Keratinocyte (primary cell): Measurements from ENCODE around the gene BLNK. TPM values are rescaled to one million over a fixed set of nuclear protein-coding genes. Genes with fewer than 3 reads are reported as not detected.
"Not testable (repeated sequence)": the region's sequence is repeated elsewhere in the genome, so short reads cannot be mapped to it uniquely, and the experiment has no call there.

Experiments
- DNase-seq: peaks from one replicate; pipeline ENCODE4 v3.0.0-alpha.2; 2011; ENCODE audit warnings: low read depth, missing footprints, low spot score
- FAIRE-seq: peaks from 2 replicates; lab custom pipeline; 2011; peaks lifted over from hg19 to GRCh38; lab: Jason Lieb, UNC
- H2AFZ ChIP-seq: 2 replicates; pipeline ENCODE4 v1.6.0; 2012; ENCODE audit warnings: low read length, control low read depth, inconsistent platforms; ENCODE audit not compliant: control insufficient read depth
- H3K27ac ChIP-seq: 2 replicates; pipeline ENCODE4 v1.5.1; 2011; ENCODE audit warnings: low read length; ENCODE audit not compliant: control insufficient read depth, insufficient read depth
- H3K27me3 ChIP-seq: 3 replicates; pipeline ENCODE4 v1.6.0; 2011; ENCODE audit warnings: low read length; ENCODE audit not compliant: control insufficient read depth, insufficient read depth; ENCODE audit errors: extremely low read depth
- H3K36me3 ChIP-seq, 2 experiments: 2 replicates in 1 of 2; 3 replicates in 1 of 2; pipeline ENCODE4 v1.5.1; 2011; ENCODE audit warnings: low read length in 2 of 2, mild to moderate bottlenecking in 1 of 2; ENCODE audit not compliant: control insufficient read depth in 2 of 2, insufficient read depth in 2 of 2; ENCODE audit errors: extremely low read depth in 1 of 2
- H3K4me1 ChIP-seq: 3 replicates; pipeline ENCODE4 v1.5.1; 2011; ENCODE audit warnings: low read length; ENCODE audit not compliant: control insufficient read depth, insufficient read depth; ENCODE audit errors: extremely low read depth
- H3K4me2 ChIP-seq: 3 replicates; pipeline ENCODE4 v1.6.0; 2011; ENCODE audit warnings: low read depth, low read length; ENCODE audit not compliant: control insufficient read depth, insufficient read depth; ENCODE audit errors: extremely low read depth
- H3K4me3 ChIP-seq, 3 experiments: fragments of 200-600 bp in 1 of 3; sonication (generic) in 1 of 3; 2 replicates in 2 of 3; 3 replicates in 1 of 3; pipeline ENCODE4 v1.5.1; 2011 to 2016; ENCODE audit warnings: low read length in 3 of 3, mild to moderate bottlenecking in 3 of 3, control low read depth in 2 of 3, inconsistent platforms in 1 of 3, low read depth in 1 of 3, mixed read lengths in 1 of 3, mixed run types in 1 of 3, moderate library complexity in 1 of 3; ENCODE audit not compliant: control insufficient read depth in 2 of 3, insufficient read depth in 2 of 3; ENCODE audit errors: extremely low read depth in 1 of 3
- H3K79me2 ChIP-seq: 2 replicates; pipeline ENCODE4 v1.6.0; 2012; ENCODE audit warnings: low read length; ENCODE audit not compliant: control insufficient read depth, insufficient read depth
- H3K9ac ChIP-seq: 3 replicates; pipeline ENCODE4 v1.6.0; 2011; ENCODE audit warnings: low read length; ENCODE audit not compliant: control insufficient read depth, insufficient read depth; ENCODE audit errors: extremely low read depth
- H3K9me1 ChIP-seq: 3 replicates; pipeline ENCODE4 v1.6.0; 2011; ENCODE audit warnings: low read length; ENCODE audit not compliant: control insufficient read depth, insufficient read depth; ENCODE audit errors: extremely low read depth
- H3K9me3 ChIP-seq: 2 replicates; pipeline ENCODE4 v1.5.1; 2012; ENCODE audit warnings: low read depth, low read length; ENCODE audit not compliant: control insufficient read depth
- H4K20me1 ChIP-seq: 3 replicates; pipeline ENCODE4 v1.6.0; 2011; ENCODE audit warnings: low read length; ENCODE audit not compliant: control insufficient read depth, insufficient read depth; ENCODE audit errors: extremely low read depth
- EZH2 ChIP-seq: IDR thresholded peaks from one replicate; pipeline ENCODE4 v1.6.1; 2012; ENCODE audit warnings: inconsistent platforms, mild to moderate bottlenecking, low read length, moderate library complexity
- dilution Hi-C: fragments of 300-500 bp; cut with MboI; formaldehyde crosslinking; loops from one replicate; pipeline ENCODE4 v1.7.0; 2020; ENCODE audit warnings: low sequenced_read_pairs; ENCODE audit not compliant: extremely low pct_ligation_motif_present
- polyA plus RNA-seq, 5 experiments: library from polyadenylated mRNA; depleted of rRNA in 3 of 5; stranded (reverse) in 3 of 5; stranded (forward) in 1 of 5; unstranded in 1 of 5; fragments of >200 nt; gene quantifications; 1 replicate in 1 of 5; 2 replicates in 3 of 5; 3 replicates in 1 of 5; pipeline versions ENCODE4 v1.2.1 to v1.2.3, GENCODE V29; 2011 to 2012; ENCODE audit warnings: missing spikeins in 2 of 5, low read depth in 1 of 5, low replicate concordance in 1 of 5
- TF ChIP-seq, protein P1 (sequence below), 3 experiments: IDR thresholded peaks in 1 of 3; conservative IDR thresholded peaks in 1 of 3; optimal IDR thresholded peaks in 1 of 3; 2 replicates in 2 of 3; 3 replicates in 1 of 3; pipeline versions ENCODE3 to v1.5.1; 2011; ENCODE audit warnings: low read length in 3 of 3, mild to moderate bottlenecking in 3 of 3, moderate library complexity in 2 of 3, control low read depth in 1 of 3, inconsistent platforms in 1 of 3; ENCODE audit not compliant: insufficient read depth in 2 of 3; ENCODE audit errors: extremely low read depth in 1 of 3

Gene BLNK
- polyA plus RNA-seq, 1 donor (not counting 4 experiments of a cell fraction or from before 2014, with no cell fraction given): 2.2 TPM

- Histone ChIP-seq H3K4me1 (no peaks in the 10 kb centered on the region), H3K36me3 (no peaks in the 10 kb centered on the region), H3K27ac (no peak overlapping the region), H2AFZ (no peak overlapping the region), H3K4me2 (no peak overlapping the region), H3K9ac (no peak overlapping the region), H3K9me3 (no peaks in the 10 kb centered on the region), H3K4me3 (no peak overlapping the region), H3K27me3 (no peaks in the 10 kb centered on the region), H3K79me2 (no peaks in the 10 kb centered on the region), H3K9me1 (no peaks in the 10 kb centered on the region), H4K20me1 (no peaks in the 10 kb centered on the region)
- DNase-seq (no peak), FAIRE-seq (no peak)
- dilution Hi-C loops: no loop called here
- no peak for TF ChIP-seq EZH2
- TF ChIP-seq, protein P1, sequence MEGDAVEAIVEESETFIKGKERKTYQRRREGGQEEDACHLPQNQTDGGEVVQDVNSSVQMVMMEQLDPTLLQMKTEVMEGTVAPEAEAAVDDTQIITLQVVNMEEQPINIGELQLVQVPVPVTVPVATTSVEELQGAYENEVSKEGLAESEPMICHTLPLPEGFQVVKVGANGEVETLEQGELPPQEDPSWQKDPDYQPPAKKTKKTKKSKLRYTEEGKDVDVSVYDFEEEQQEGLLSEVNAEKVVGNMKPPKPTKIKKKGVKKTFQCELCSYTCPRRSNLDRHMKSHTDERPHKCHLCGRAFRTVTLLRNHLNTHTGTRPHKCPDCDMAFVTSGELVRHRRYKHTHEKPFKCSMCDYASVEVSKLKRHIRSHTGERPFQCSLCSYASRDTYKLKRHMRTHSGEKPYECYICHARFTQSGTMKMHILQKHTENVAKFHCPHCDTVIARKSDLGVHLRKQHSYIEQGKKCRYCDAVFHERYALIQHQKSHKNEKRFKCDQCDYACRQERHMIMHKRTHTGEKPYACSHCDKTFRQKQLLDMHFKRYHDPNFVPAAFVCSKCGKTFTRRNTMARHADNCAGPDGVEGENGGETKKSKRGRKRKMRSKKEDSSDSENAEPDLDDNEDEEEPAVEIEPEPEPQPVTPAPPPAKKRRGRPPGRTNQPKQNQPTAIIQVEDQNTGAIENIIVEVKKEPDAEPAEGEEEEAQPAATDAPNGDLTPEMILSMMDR (optimal IDR thresholded peaks at IDR 0.05 in 1 of 3, IDR thresholded peaks at IDR 0.05 in 1 of 3, conservative IDR thresholded peaks at IDR 0.05 in 1 of 3; ENCODE audit: extremely low read depth in 1 of 3, insufficient read depth in 2 of 3, low read length in 3 of 3): no peak
These were observed 65.8 kb downstream of the BLNK start for GRCh38 chr10:96205580-96205979.

DNA sequence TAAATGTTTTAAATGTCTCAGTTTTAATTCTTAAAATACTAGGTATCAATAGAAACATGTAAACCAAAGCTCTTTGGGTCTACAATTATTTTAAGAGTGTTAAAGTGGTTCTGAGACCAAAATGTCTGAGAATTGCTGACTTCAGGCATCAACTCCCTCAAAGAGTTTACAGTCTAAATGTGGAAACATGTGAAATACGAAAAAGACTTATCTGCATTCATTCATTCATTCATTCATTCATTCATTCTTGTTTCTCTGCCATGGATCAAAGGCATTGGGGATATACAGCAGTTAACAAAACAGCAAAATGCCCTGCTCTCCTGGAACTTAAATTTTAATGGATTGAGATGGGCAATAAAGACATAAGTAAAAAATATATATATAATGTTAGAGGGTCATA lies 69.8 kb downstream of the BLNK start:
- dilution Hi-C loops: no loop called here
- DNase-seq (no peak), FAIRE-seq (no peak)
- no peak overlapping the region for H2AFZ ChIP-seq
- no peaks in the 10 kb centered on the region for H3K36me3 ChIP-seq
- H3K9me3 ChIP-seq: no peaks in the 10 kb centered on the region
- TF ChIP-seq, protein P1 (optimal IDR thresholded peaks at IDR 0.05 in 1 of 3, IDR thresholded peaks at IDR 0.05 in 1 of 3, conservative IDR thresholded peaks at IDR 0.05 in 1 of 3; ENCODE audit: extremely low read depth in 1 of 3, insufficient read depth in 2 of 3, low read length in 3 of 3): no peak
- TF ChIP-seq EZH2: no peak
- no peak overlapping the region for H3K4me2 ChIP-seq
- H3K27ac ChIP-seq: no peak overlapping the region
- no peaks in the 10 kb centered on the region for H3K4me1 ChIP-seq
- no peaks in the 10 kb centered on the region for H4K20me1 ChIP-seq
- H3K27me3 ChIP-seq: no peaks in the 10 kb centered on the region
- no peak overlapping the region for H3K4me3 ChIP-seq
- H3K79me2 ChIP-seq: no peaks in the 10 kb centered on the region
- no peak overlapping the region for H3K9ac ChIP-seq
- H3K9me1 ChIP-seq: no peaks in the 10 kb centered on the region

- H3K9me1 ChIP-seq, H3K36me3 ChIP-seq, DNase-seq, dilution Hi-C loops, H3K9me3 ChIP-seq, H3K4me3 ChIP-seq, H3K9ac ChIP-seq, H3K27me3 ChIP-seq, H3K79me2 ChIP-seq, H2AFZ ChIP-seq, H4K20me1 ChIP-seq, H3K4me2 ChIP-seq, H3K4me1 ChIP-seq, FAIRE-seq, H3K27ac ChIP-seq: not testable (repeated sequence)
These were observed 81.9 kb downstream of the BLNK start for GRCh38 chr10:96189505-96189904.
